Measurements from ENCODE around the gene FBN2. TPM values are rescaled to one million over a fixed set of nuclear protein-coding genes. Genes with fewer than 3 reads are reported as not detected.

Gene FBN2
- total RNA-seq, 3 donors from 2014 or later (not counting 1 experiment from before 2014, with no cell fraction given), result 0.31 to 0.70 (median 0.58) TPM

- Histone ChIP-seq H3K9me3 (ENCODE audit: control insufficient read depth, insufficient read depth, low read length) (no peaks in the 10 kb centered on the region), H3K4me3 (ENCODE audit: low read length) (no peak overlapping the region), H3K27me3 (ENCODE audit: control insufficient read depth, insufficient read depth, low read length) (no peaks in the 10 kb centered on the region), H3K36me3 (ENCODE audit: control insufficient read depth, insufficient read depth, low read length) (no peaks in the 10 kb centered on the region), H3K27ac (ENCODE audit: low read length) (no peak overlapping the region), H3K4me1 (ENCODE audit: control insufficient read depth, insufficient read depth, low read length) (no peaks in the 10 kb centered on the region)
- H3K4me1 Mint-ChIP-seq, result no peaks in the 10 kb centered on the region
- no peak overlapping the region for H3K27ac Mint-ChIP-seq
- ATAC-seq (no peak), DNase-seq (no peak)
- H3K27me3 Mint-ChIP-seq (ENCODE audit: low read depth in 2 of 2), result peaks cover 0 to 3% of the 10 kb centered on the region in 2 donors
- TF ChIP-seq CTCF (IDR thresholded peaks at IDR 0.05), result no peak
- no peaks in the 10 kb centered on the region for H3K36me3 Mint-ChIP-seq
- intact Hi-C loops (cut with micrococcal nuclease), result no loop called here
- H3K4me3 Mint-ChIP-seq, result no peak overlapping the region
- peaks cover 0 to 3% of the 10 kb centered on the region in 2 donors for H3K9me3 Mint-ChIP-seq
- 80% methylated on average over 2 of the region's 3 CpGs for WGBS (ENCODE audit: insufficient coverage)
Measured at GRCh38 chr5:128228008-128228407, 310.0 kb downstream of the FBN2 start.

GRCh38 chr5:128225245-128226030 lies 312.6 kb downstream of the FBN2 start:
- Histone ChIP-seq H3K4me1 (ENCODE audit: control insufficient read depth, insufficient read depth, low read length) (no peaks in the 10 kb centered on the region), H3K9me3 (ENCODE audit: control insufficient read depth, insufficient read depth, low read length) (no peaks in the 10 kb centered on the region), H3K27ac (ENCODE audit: low read length) (no peak overlapping the region), H3K27me3 (ENCODE audit: control insufficient read depth, insufficient read depth, low read length) (no peaks in the 10 kb centered on the region), H3K4me3 (ENCODE audit: low read length) (no peak overlapping the region), H3K36me3 (ENCODE audit: control insufficient read depth, insufficient read depth, low read length) (no peaks in the 10 kb centered on the region)
- no peak for TF ChIP-seq CTCF (IDR thresholded peaks at IDR 0.05)
- Mint-ChIP-seq H3K36me3 (no peaks in the 10 kb centered on the region), H3K27me3 (ENCODE audit: low read depth in 2 of 2) (peaks cover 3 to 9% of the 10 kb centered on the region in 2 donors), H3K4me3 (no peak overlapping the region), H3K27ac (no peak overlapping the region), H3K9me3 (no peaks in the 10 kb centered on the region), H3K4me1 (no peaks in the 10 kb centered on the region)
- intact Hi-C loops (cut with micrococcal nuclease), result no loop called here
- ATAC-seq, result no peak
- 87% methylated on average over 2 of the region's 2 CpGs for WGBS (ENCODE audit: insufficient coverage)
- DNase-seq, result no peak

DNA sequence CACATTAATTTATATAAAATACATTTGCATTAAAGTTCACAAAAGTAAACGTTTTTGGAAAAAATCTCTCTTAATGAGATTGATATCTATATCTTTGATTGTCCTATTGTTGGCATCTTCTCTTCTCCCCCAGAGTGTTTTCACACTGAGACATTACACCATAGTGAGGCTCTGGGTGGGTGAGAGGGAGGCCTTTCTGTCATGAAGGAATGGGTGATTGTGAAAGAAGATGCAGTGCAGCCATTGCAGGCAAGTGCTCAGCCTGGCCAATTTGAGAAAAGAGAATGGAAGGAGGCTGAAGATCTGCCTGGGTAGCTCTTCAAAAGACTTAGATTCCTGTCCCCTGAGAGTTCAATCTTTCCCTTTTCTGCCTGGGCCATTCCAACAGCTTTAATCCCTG lies 313.7 kb downstream of the FBN2 start:
- no CpG with 5 or more reads among the region's 1 CpG for WGBS (ENCODE audit: insufficient coverage)
- Mint-ChIP-seq H3K9me3 (no peaks in the 10 kb centered on the region), H3K27ac (no peak overlapping the region), H3K4me3 (no peak overlapping the region), H3K36me3 (no peaks in the 10 kb centered on the region), H3K4me1 (no peaks in the 10 kb centered on the region), H3K27me3 (ENCODE audit: low read depth in 2 of 2) (peaks cover 3 to 9% of the 10 kb centered on the region in 2 donors)
- Histone ChIP-seq H3K36me3 (ENCODE audit: control insufficient read depth, insufficient read depth, low read length) (no peaks in the 10 kb centered on the region), H3K27ac (ENCODE audit: low read length) (no peak overlapping the region), H3K4me3 (ENCODE audit: low read length) (no peak overlapping the region), H3K4me1 (ENCODE audit: control insufficient read depth, insufficient read depth, low read length) (no peaks in the 10 kb centered on the region), H3K9me3 (ENCODE audit: control insufficient read depth, insufficient read depth, low read length) (no peaks in the 10 kb centered on the region), H3K27me3 (ENCODE audit: control insufficient read depth, insufficient read depth, low read length) (no peaks in the 10 kb centered on the region)
- no peak for TF ChIP-seq CTCF (IDR thresholded peaks at IDR 0.05)
- DNase-seq, result no peak
- ATAC-seq, result no peak
- intact Hi-C loops (cut with micrococcal nuclease), result no loop called here

- Histone ChIP-seq H3K9me3 (ENCODE audit: control insufficient read depth, insufficient read depth, low read length) (no peaks in the 10 kb centered on the region), H3K27ac (ENCODE audit: low read length) (no peak overlapping the region), H3K27me3 (ENCODE audit: control insufficient read depth, insufficient read depth, low read length) (no peaks in the 10 kb centered on the region), H3K4me3 (ENCODE audit: low read length) (no peak overlapping the region), H3K4me1 (ENCODE audit: control insufficient read depth, insufficient read depth, low read length) (no peaks in the 10 kb centered on the region), H3K36me3 (ENCODE audit: control insufficient read depth, insufficient read depth, low read length) (no peaks in the 10 kb centered on the region)
- TF ChIP-seq CTCF (IDR thresholded peaks at IDR 0.05), result no peak
- H3K4me1 Mint-ChIP-seq, result no peaks in the 10 kb centered on the region
- DNase-seq (no peak), ATAC-seq (no peak)
- no peaks in the 10 kb centered on the region for H3K36me3 Mint-ChIP-seq
- no peak overlapping the region for H3K27ac Mint-ChIP-seq
- WGBS (ENCODE audit: insufficient coverage), result 82% methylated on average over 1 of the region's 2 CpGs
- intact Hi-C loops (cut with micrococcal nuclease), result no loop called here
- no peak overlapping the region for H3K4me3 Mint-ChIP-seq
- H3K27me3 Mint-ChIP-seq (ENCODE audit: low read depth in 2 of 2), result peaks cover 3 to 16% of the 10 kb centered on the region in 2 donors
- H3K9me3 Mint-ChIP-seq, result no peaks in the 10 kb centered on the region
Measured at GRCh38 chr5:128220841-128221240, 317.2 kb downstream of the FBN2 start.
